H9 (cell line): ENCODE measurements around the gene C14orf132. TPM values are rescaled to one million over a fixed set of nuclear protein-coding genes. Genes with fewer than 3 reads are reported as not detected.

Experiments
- DNase-seq: peaks from one replicate; pipeline ENCODE4 v3.0.0-alpha.2; 2017
- H2AFZ ChIP-seq: one replicate; pipeline ENCODE4 v1.6.1; 2013; ENCODE audit warnings: mild to moderate bottlenecking, low read length, control low read depth, moderate library complexity
- H2AK5ac ChIP-seq: 2 replicates; pipeline ENCODE4 v1.6.1; 2013; ENCODE audit warnings: low read length, control low read depth, mixed read lengths; ENCODE audit not compliant: insufficient read length
- H2BK120ac ChIP-seq: one replicate; pipeline ENCODE4 v1.6.1; 2013; ENCODE audit warnings: low read depth, mild to moderate bottlenecking, low read length, control low read depth, inconsistent platforms; ENCODE audit not compliant: poor library complexity, severe bottlenecking
- H2BK12ac ChIP-seq: 2 replicates; pipeline ENCODE4 v1.6.1; 2013; ENCODE audit warnings: low read length, control low read depth, mixed read lengths, low read depth; ENCODE audit not compliant: insufficient read length
- H2BK15ac ChIP-seq: 2 replicates; pipeline ENCODE4 v1.6.1; 2013; ENCODE audit warnings: low read depth, low read length, control low read depth
- H2BK20ac ChIP-seq: one replicate; pipeline ENCODE4 v1.6.1; 2013; ENCODE audit warnings: low read depth, mild to moderate bottlenecking, low read length, control low read depth, inconsistent platforms; ENCODE audit not compliant: poor library complexity, severe bottlenecking
- H2BK5ac ChIP-seq: 2 replicates; pipeline ENCODE4 v1.6.1; 2013; ENCODE audit warnings: low read length, control low read depth, mixed read lengths; ENCODE audit not compliant: insufficient read length
- H3K14ac ChIP-seq: 2 replicates; pipeline ENCODE4 v1.6.1; 2013; ENCODE audit warnings: low read length, control low read depth; ENCODE audit not compliant: insufficient read depth
- H3K18ac ChIP-seq: 2 replicates; pipeline ENCODE4 v1.6.1; 2013; ENCODE audit warnings: low read depth, mild to moderate bottlenecking, mixed read lengths, low read length, control low read depth; ENCODE audit not compliant: insufficient read length
- H3K23ac ChIP-seq: 2 replicates; pipeline ENCODE4 v1.6.1; 2013; ENCODE audit warnings: low read length, control low read depth, mixed read lengths, low read depth; ENCODE audit not compliant: insufficient read length
- H3K23me2 ChIP-seq: 2 replicates; pipeline ENCODE4 v1.6.1; 2013; ENCODE audit warnings: low read depth, mild to moderate bottlenecking, mixed read lengths, low read length, control low read depth; ENCODE audit not compliant: insufficient read length, poor library complexity, severe bottlenecking
- H3K27ac ChIP-seq: 2 replicates; pipeline ENCODE4 v1.5.1; 2013; ENCODE audit warnings: low read length, control low read depth, mixed read lengths, low read depth; ENCODE audit not compliant: insufficient read length
- H3K27me3 ChIP-seq: 2 replicates; pipeline ENCODE4 v1.6.1; 2013; ENCODE audit warnings: low read length, control low read depth, inconsistent platforms; ENCODE audit not compliant: insufficient read depth
- H3K4ac ChIP-seq: 2 replicates; pipeline ENCODE4 v1.6.1; 2013; ENCODE audit warnings: low read depth, mild to moderate bottlenecking, control low read depth, inconsistent platforms, low read length, moderate library complexity
- H3K4me1 ChIP-seq: 2 replicates; pipeline ENCODE4 v1.6.1; 2013; ENCODE audit warnings: low read length, control low read depth, inconsistent platforms; ENCODE audit not compliant: insufficient read depth
- H3K4me2 ChIP-seq: 2 replicates; pipeline ENCODE4 v1.6.1; 2013; ENCODE audit warnings: low read length, control low read depth, mixed read lengths; ENCODE audit not compliant: insufficient read length, insufficient read depth
- H3K56ac ChIP-seq: 2 replicates; pipeline ENCODE4 v1.6.1; 2013; ENCODE audit warnings: low read depth, mild to moderate bottlenecking, mixed read lengths, low read length, control low read depth; ENCODE audit not compliant: insufficient read length
- H3K79me1 ChIP-seq: 2 replicates; pipeline ENCODE4 v1.6.1; 2013; ENCODE audit warnings: low read depth, mild to moderate bottlenecking, moderate library complexity, low read length, control low read depth, inconsistent platforms; ENCODE audit not compliant: insufficient read depth, poor library complexity, severe bottlenecking
- H3K79me2 ChIP-seq: 2 replicates; pipeline ENCODE4 v1.6.1; 2013; ENCODE audit warnings: low read length, control low read depth, inconsistent platforms; ENCODE audit not compliant: insufficient read depth
- H3K9ac ChIP-seq: 2 replicates; pipeline ENCODE4 v1.6.1; 2013; ENCODE audit warnings: low read length, control low read depth, mixed read lengths; ENCODE audit not compliant: insufficient read length; ENCODE audit errors: extremely low read depth
- H3K9me3 ChIP-seq: one replicate; pipeline ENCODE4 v1.6.1; 2013; ENCODE audit warnings: low read depth, low read length, inconsistent platforms; ENCODE audit not compliant: control insufficient read depth
- H3T11ph ChIP-seq: one replicate; pipeline ENCODE4 v1.6.1; 2013; ENCODE audit warnings: mild to moderate bottlenecking, low read length, control low read depth, inconsistent platforms
- H4K20me1 ChIP-seq: one replicate; pipeline ENCODE4 v1.6.1; 2013; ENCODE audit not compliant: control insufficient read depth, insufficient read length, insufficient read depth
- H4K5ac ChIP-seq: 2 replicates; pipeline ENCODE4 v1.6.1; 2013; ENCODE audit warnings: low read depth, mild to moderate bottlenecking, mixed read lengths, low read length, control low read depth; ENCODE audit not compliant: insufficient read length
- H4K8ac ChIP-seq: replicated peaks from 2 replicates; pipeline ENCODE4 v1.6.1; 2013; ENCODE audit warnings: low read length, control low read depth, mixed read lengths, low read depth; ENCODE audit not compliant: insufficient read length
- H4K91ac ChIP-seq: 2 replicates; pipeline ENCODE4 v1.6.1; 2013; ENCODE audit warnings: low read depth, mild to moderate bottlenecking, moderate library complexity, mixed read lengths, low read length, control low read depth; ENCODE audit not compliant: insufficient read length
- H3K27ac Mint-ChIP-seq, 3 experiments: 2 replicates in 2 of 3; 3 replicates in 1 of 3; pipeline ENCODE4 v1.8.0; 2020 to 2021; ENCODE audit warnings: mixed read lengths in 3 of 3, mild to moderate bottlenecking in 1 of 3, moderate library complexity in 1 of 3
- H3K27me3 Mint-ChIP-seq: 2 replicates; pipeline ENCODE4 v1.8.0; 2021; ENCODE audit warnings: low read depth, mild to moderate bottlenecking, moderate library complexity, mixed read lengths
- H3K36me3 Mint-ChIP-seq, 3 experiments: 2 replicates in 2 of 3; 3 replicates in 1 of 3; pipeline ENCODE4 v1.8.0; 2020 to 2021; ENCODE audit warnings: low read depth in 3 of 3, mixed read lengths in 3 of 3; ENCODE audit not compliant: insufficient read depth in 1 of 3
- H3K4me1 Mint-ChIP-seq, 2 experiments: 2 replicates each; pipeline ENCODE4 v1.8.0; 2020; ENCODE audit warnings: mixed read lengths in 2 of 2
- H3K4me3 Mint-ChIP-seq, 2 experiments: 2 replicates in 1 of 2; 3 replicates in 1 of 2; pipeline ENCODE4 v1.8.0; 2020 to 2021; ENCODE audit warnings: mild to moderate bottlenecking in 2 of 2, mixed read lengths in 2 of 2, moderate library complexity in 1 of 2
- H3K9me3 Mint-ChIP-seq, 2 experiments: 2 replicates in 1 of 2; 3 replicates in 1 of 2; pipeline ENCODE4 v1.8.0; 2020; ENCODE audit warnings: mild to moderate bottlenecking in 2 of 2, mixed read lengths in 2 of 2, moderate library complexity in 1 of 2
- CTCF ChIP-seq: fragments of 200-600 bp; sonication (generic); conservative IDR thresholded peaks from 3 replicates; pipeline ENCODE4 v1.8.0; 2021; ENCODE audit warnings: antibody characterized with exemption, mild to moderate bottlenecking
- WGBS: extraction: QIAGEN DNeasy Blood & Tissue Kit; methylation state at CpG from one replicate; pipeline ENCODE4 v1.1.7; 2013; ENCODE audit warnings: missing lambda C conversion rate, low lambda C conversion rate, mixed read lengths; ENCODE audit not compliant: insufficient read length; ENCODE audit errors: extremely low coverage; 5-methylcytosine and 5-hydroxymethylcytosine counted together
- total RNA-seq: library from RNA; stranded (reverse); gene quantifications from 2 replicates; pipeline ENCODE4 v1.2.1, GENCODE V29; 2021

C14orf132 gene
- total RNA-seq, 1 experiment from 2014 or later = 5.7 TPM

- no CpG with 5 or more reads among the region's 4 CpGs for WGBS
- Histone ChIP-seq H3K56ac (no peak overlapping the region), H3K18ac (no peak overlapping the region), H3T11ph (no peak overlapping the region), H2BK5ac (no peak overlapping the region), H2BK20ac (no peak overlapping the region), H2AK5ac (no peak overlapping the region), H3K9ac (no peak overlapping the region), H3K23me2 (no peaks in the 10 kb centered on the region), H2BK15ac (no peak overlapping the region), H4K20me1 (no peaks in the 10 kb centered on the region), H3K4me2 (no peak overlapping the region), H3K4ac (no peak overlapping the region), H4K8ac (no peak overlapping the region), H3K23ac (no peak overlapping the region), H3K14ac (no peak overlapping the region), H3K9me3 (no peaks in the 10 kb centered on the region), H2BK120ac (no peak overlapping the region), H2BK12ac (no peak overlapping the region), H3K27me3 (no peaks in the 10 kb centered on the region; the same call in 1 of the 2 replicates), H3K79me2 (no peaks in the 10 kb centered on the region), H4K91ac (no peak overlapping the region), H3K4me1 (no peaks in the 10 kb centered on the region), H2AFZ (no peak overlapping the region), H3K27ac (no peak overlapping the region), H3K79me1 (no peaks in the 10 kb centered on the region), H4K5ac (no peak overlapping the region)
- Mint-ChIP-seq H3K4me3 (no peak overlapping the region), H3K27me3 (peaks cover 80% of the 10 kb centered on the region), H3K9me3 (no peaks in the 10 kb centered on the region; a peak in 1 of 5 replicates), H3K27ac (no peak overlapping the region), H3K4me1 (no peaks in the 10 kb centered on the region), H3K36me3 (no peaks in the 10 kb centered on the region)
- DNase-seq = no peak
- TF ChIP-seq CTCF = no peak
These were observed 92.7 kb downstream of the C14orf132 start for GRCh38 chr14:96131836-96132235.
